Stimulated activated CD8-positive, alpha-beta memory T cell treated with anti-CD3 and anti-CD28 coated beads, Interleukin-2, amount 100 ng/mL, for 48 hours (primary cell): ENCODE results near the gene DISP1.
"Not testable (repeated sequence)": the region's sequence is repeated elsewhere in the genome, so short reads cannot be mapped to it uniquely, and the experiment has no call there.

ENCODE experiments used
- DNase-seq, 2 donors: peaks; one replicate each; pipeline ENCODE4 v3.0.0-alpha.2; 2020; ENCODE audit warnings: low read depth in 2 of 2

DISP1 gene

GRCh38 chr1:222792744-222793143, 22.1 kb upstream of the DISP1 start:
- no peak for DNase-seq

DNA sequence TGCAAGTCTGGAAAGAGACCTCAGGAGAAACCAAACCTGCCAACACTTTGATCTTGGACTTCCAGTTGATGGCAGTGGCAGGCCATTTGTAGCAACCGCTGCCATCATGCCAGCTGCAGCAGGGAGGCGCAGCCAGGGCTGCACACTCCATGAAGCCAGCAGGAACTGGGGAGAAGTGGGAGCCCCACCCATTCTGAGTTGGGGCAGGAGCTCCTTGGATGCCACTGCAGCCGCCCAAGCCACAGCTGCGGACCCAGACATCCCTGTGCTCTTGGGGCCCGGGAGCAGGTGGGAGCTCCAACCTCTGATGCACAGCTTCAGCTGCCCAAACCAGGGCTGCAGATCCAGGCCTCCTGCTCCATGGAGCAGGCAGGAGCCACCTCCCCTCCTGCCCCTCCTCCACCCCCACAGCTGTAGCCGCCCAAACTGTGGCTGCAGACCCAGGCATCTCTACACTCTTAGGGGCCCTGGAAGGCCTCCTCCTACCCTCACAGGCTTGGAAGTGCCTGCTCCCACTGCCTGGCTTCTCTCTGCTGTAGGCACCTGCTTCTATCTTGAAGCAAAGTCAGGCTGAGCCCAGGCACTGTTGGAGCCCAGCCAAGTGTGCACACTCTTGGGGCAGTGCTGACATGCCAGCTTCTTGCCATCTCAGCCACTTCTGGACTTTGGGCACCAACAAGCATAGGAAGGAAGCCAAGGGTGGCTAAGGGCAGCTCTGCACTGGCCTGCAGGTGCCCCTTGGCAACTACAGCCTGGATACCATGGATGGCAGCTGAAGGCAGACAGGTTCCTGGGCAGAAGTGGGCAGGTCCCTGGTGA, 20.0 kb upstream of the DISP1 start:
- no peak for DNase-seq

DNA sequence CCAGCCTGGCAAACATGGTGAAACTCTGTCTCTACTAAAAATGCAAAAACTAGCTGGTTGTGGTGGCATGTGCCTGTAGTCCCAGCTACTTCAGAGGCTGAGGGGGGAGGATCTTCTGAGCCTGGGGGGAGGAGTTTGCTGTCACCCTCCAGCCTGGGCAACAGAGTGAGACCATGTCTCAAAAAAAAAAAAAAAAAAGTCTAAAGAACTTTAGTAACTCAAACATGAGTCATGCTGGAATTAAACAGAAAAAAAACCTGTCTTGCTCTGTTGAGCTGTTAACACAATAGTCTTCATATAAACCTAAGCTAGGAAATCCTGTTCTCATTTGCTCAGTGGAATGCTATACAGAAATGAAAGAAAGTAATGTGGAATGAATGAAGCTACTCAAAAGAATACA, 16.7 kb upstream of the DISP1 start:
- DNase-seq: no peak

DNA sequence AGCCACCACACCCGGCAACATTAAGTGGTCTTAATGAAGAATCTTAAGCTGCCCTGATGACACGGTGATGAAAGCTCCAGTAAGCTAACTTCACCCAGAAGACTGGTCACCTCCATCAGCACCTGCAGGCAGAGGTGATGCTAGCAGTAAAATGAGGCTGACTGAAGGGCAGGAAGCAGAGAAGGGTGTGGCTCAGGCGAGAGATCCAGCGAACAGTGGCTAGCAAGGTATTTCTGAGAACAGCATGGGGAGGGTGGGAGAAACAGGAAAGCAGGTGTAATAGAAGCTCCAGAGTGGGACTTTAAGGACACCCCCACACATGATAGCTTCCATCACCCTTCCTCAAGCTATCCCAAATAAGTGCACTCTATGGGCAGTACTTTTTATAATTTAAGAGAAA, 15.9 kb upstream of the DISP1 start:
- no peak for DNase-seq

DNA sequence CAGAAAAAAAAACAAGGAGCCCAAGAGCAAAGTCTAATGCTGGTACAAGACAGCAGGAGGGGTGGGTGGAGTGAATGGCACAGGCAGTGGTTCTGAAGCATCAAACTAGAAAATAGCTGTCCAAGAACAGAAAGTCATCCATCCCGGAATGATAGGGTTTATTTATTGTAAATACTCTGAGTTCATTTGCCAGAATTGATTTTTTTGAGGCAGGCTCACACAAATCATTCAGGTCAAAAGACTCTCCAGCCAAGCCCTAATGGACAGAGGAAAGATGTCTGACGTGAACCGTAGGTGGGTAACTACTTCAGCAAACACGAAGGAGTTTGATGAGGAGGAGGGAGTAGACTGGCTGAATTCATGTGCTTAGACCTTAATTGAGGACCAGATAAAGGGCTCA, 13.8 kb upstream of the DISP1 start:
- DNase-seq: no peak

GRCh38 chr1:222811671-222812070, 3.2 kb upstream of the DISP1 start:
- DNase-seq: no peak

DNA sequence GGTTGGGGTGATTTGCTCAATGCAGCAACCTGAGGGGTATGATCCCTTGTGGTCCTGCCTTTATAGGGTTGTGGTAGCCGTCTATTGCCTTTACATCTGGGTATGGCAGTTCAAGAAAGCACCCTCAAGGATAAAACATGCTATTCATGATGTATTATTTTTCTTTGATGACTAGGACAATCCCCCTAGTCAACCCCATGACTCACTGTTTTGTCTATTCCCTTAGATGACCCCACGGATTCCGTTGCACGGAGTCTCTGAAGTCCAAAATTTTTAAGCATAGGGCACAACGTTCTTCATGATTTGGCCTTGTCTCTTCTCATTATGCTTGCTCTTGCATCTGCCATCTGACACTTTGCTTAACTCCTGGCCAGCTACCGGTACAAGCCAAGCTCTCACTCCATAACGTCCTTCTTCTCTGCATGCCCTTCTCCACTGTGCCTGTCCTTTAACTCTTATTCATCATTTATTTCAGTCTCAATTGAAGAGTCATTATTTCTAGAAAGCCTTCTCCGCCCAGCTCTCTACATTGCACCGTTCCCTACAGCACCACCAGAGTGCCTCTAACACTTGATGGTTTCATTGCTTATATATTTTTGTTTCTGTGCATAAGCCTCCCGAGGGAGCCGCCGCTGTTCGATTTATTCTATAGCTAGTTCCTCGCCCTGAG, 838 bp upstream of the DISP1 start:
- no peak for DNase-seq

DNA sequence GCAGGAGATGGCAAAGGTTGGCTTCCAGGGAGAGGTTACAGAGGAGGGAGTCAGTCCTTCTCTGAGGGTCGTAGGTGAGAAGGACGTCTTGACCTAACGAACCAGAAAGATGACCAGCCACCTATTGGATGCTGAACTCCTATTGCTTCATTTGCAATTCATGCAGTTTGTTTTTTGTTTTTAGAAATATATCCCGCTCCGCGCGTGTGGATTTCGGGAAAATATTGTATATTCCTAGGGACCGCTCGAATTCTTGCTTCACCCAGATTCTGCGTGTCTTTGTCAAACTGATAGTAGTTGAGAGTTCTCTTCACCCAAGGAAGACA, 564 bp downstream of the DISP1 start:
- no peak for DNase-seq

DNA sequence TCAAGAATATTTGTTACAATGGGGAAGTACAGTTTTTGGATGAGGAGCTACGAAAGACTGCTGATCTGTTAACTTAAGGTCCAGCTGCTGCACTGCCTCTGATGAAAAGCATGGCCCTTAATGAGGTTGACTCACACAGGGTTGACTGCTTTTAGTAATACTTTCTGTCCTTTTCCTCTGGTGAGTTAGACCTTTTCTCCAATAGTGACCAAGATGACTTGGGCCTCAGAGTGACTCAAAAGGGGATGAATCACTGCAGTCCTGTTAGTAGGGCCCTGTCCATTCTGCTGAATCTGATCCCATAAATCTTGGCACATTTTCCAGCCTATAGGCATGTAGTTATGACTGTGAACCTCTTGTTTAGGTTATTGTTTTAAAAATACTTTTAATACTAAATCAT, 2.7 kb downstream of the DISP1 start:
- no peak for DNase-seq

DNA sequence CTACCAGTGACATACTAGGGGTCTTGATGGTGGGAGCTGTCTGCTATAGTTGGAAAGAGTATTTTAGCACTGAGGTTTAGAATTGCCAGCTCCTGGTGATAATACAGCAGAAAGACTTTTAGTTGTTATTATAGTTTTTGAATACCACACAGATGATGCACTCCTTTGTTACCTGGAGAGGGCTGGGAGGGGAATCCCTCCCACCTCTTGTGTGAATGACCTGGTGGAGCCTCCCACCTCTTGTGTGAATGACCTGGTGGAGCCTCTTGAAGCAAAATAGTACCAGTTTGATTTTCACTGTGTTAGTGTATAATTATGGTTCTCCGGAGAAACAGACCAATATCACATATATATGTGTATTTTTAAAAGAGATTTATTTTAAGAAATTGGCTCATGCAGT, 3.3 kb downstream of the DISP1 start:
- no peak for DNase-seq

- no peak for DNase-seq
These were observed 5.4 kb downstream of the DISP1 start for GRCh38 chr1:222820171-222820712.

DNA sequence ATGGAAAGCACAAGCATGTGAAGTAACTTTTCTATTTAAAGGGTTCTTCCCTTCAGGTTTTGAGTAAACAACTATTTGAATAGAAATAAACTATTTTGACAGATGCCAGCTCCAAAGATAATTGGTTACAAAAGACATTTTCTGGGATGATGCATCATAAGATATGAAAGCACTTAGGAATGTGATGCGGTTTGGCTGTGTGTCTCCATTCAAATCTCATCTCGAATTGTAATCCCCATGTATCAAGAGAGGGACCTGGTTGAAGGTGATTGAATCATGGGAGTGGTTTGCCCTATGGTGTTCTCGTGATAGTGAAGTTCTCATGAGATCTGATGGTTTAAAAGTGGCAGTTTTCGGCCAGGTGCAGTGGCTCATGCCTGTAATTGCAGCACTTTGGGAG, 6.4 kb downstream of the DISP1 start:
- no peak for DNase-seq

DNA sequence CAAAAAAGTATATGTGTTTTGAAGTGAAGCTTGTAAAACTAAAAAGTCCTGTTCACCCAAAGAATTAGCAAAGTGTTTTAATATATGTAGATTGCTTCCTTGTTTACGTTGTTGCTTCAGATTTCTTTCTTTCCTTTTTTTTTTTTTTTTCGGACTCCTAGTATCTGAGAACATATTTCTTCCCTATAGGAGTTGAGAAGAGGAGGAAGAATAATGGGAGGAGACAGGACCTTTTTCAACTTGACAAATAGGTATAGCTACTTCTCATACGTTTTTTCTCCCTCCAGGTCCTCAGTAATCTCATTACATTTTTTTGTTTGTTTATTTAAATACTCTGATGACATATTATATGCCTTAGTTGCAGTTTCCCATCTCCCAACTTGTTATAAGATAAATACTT, 8.9 kb downstream of the DISP1 start:
- no peak for DNase-seq

DNA sequence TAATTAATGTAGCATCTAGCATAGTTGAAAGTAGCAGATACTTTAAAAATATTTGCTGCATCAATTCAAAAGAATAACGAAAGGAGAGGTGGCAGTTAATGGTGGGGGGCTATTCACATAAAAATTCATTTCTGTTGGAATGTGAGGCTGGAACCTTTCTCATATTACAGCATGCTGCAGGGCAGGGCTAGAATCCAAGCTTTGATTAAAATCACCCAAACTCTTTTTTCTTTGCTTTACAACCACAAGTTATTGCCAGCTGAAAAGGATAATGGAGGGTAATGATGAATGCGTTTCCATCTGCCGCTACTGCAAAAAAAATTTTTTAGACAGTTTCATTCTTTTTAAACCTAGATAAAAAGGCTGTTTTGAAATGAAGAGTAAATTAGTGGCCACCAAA, 9.8 kb downstream of the DISP1 start:
- no peak for DNase-seq

GRCh38 chr1:222828939-222829338, 14.1 kb downstream of the DISP1 start:
- no peak for DNase-seq

DNA sequence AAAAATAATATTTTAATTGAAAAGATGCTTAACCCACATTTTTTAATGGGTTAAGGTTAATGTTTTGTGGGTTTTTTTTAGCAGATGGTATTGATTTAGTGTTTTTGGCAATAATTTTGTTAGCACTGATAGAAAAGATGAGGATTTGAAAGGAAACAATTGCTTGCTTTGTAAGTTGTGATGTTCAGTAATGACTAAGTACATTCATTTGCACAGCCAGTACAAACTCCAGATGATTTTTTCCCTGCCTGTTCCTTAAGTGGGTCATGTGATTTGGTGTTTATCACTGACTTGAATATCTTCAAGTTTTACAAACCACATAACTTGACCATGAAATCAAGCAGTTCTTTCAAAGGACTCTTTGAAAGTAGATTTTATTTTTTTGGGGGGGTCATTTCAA, 15.0 kb downstream of the DISP1 start:
- no peak for DNase-seq

DNA sequence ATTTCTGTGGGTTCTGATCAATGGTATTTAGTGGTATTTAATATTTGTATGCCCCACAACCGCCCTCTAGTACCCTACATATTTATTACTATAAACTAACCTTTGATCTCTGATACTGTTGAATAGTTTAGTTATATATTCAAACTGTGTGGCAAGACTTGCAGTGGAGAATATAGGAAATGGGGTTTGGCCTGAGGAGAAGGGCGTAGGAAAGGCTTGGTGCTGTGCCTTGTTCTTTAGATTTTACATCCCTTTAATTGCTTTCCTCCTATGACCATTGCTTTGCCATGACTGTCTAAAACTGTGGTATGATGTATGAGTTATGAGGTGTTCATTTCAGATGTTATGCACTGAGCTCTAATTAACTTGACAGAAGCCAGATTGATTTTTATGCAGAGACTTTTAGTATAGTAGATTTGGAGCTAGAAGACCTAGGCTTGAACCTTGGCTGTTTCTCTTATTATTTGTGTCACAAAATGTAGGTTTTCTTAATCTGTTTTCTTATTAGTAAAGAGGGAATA, 18.6 kb downstream of the DISP1 start:
- no peak for DNase-seq

DNA sequence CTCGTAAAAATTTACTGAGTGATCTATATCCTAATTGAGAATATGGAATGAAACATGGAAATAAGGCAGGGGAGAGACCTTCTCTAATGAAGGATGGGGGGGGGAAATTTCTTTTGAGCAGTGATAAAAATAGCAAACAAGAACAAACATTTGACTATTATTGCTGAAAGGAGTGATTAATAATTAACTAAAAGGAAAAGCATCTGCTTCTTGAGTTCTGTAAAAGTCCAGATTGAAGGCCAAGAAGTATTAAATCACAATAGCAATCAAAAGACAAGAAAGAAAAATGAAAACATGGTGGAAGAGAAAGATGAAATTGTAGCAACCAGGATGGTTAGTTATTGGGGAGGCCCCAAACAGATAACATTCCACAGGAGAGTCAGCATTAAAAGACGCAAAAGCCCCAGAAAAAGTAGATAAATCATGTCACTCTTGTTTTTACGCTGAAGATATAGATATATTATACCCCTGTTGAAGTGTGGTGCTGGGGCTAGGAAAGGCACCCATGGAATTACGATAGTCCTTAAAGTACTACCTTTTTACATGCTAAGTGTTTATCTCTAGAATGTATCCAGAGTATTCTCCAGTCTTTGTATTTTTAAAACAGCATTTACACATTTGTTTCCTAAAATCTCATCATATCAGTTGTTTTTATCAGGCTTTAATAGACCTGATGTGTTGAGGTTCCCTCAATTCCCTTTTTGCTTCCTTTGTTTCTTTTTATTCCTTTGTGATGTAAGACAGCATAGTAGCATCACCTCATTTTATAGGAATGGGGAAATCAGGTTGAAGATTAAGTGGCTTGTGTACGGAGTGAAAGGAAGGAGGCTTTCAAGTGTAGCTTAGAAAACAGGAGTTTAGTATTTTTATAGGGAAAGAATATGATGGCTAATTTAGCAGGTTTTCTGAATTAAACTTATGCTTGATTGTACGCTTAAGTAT, 28.9 kb downstream of the DISP1 start:
- no peak for DNase-seq

DNA sequence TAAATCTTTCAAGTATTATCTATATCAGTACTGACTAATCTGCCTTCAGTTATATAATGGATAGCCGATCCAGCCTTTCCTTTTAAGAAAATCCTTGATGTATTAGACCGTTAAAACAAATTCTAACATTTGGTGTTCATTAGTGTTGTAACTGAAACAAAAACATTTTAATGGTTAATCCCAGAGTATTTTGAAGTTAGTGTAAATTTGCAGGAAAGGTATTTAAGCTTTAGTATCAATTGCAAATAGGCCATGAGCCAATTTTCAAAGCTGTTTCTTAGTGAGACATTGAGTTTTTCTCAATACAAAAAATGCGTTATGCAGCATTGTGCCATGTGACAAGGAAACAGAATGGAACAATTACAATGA, 29.6 kb downstream of the DISP1 start:
- DNase-seq: no peak

GRCh38 chr1:222845763-222846162, 30.9 kb downstream of the DISP1 start:
- no peak for DNase-seq

- not testable (repeated sequence) for DNase-seq
These were observed 35.7 kb downstream of the DISP1 start for GRCh38 chr1:222850550-222850949.

- DNase-seq: no peak
These were observed 37.5 kb downstream of the DISP1 start for GRCh38 chr1:222852326-222852725.
